HG03575 (cell line): ENCODE results near the gene SCYGR5.
A peak's percentile ranks its signal among the peaks of the same experiment; 100 is the strongest.
"Not testable (repeated sequence)": the region's sequence is repeated elsewhere in the genome, so short reads cannot be mapped to it uniquely, and the experiment has no call there.

ENCODE experiments used
- ATAC-seq: cut with Tn5 transposase; IDR thresholded peaks from one replicate; pipeline ENCODE4 v1.9.1; 2021; ENCODE audit not compliant: unreplicated experiment, insufficient number of reproducible peaks, low FRiP score; ENCODE audit errors: extremely low read depth

SCYGR5 gene

GRCh38 chr2:227666631-227667170 is at the start of gene SCYGR5:
SCYGR5 (plus strand) TSS chr2:227666804; CDS start chr2:227666804, 0 bp downstream.
- not testable (repeated sequence) for ATAC-seq

GRCh38 chr2:227617316-227618230 is 49.0 kb upstream of the SCYGR5 start, which contains the start of gene SCYGR4:
SCYGR4 (plus strand) TSS chr2:227617498; CDS start chr2:227617498, 0 bp downstream.
- ATAC-seq: no peak

GRCh38 chr2:227623226-227623625 is 43.4 kb upstream of the SCYGR5 start:
- ATAC-seq: no peak

GRCh38 chr2:227625420-227625819 is 41.2 kb upstream of the SCYGR5 start:
- no peak for ATAC-seq

GRCh38 chr2:227626580-227627151 is 39.9 kb upstream of the SCYGR5 start:
- ATAC-seq: no peak

- peak; percentile 86 for ATAC-seq
Measured at GRCh38 chr2:227627769-227628168, 38.8 kb upstream of the SCYGR5 start.

GRCh38 chr2:227629435-227629834 is 37.2 kb upstream of the SCYGR5 start:
- ATAC-seq: no peak

GRCh38 chr2:227630322-227630721 is 36.3 kb upstream of the SCYGR5 start:
- no peak for ATAC-seq

GRCh38 chr2:227632827-227633226 is 33.8 kb upstream of the SCYGR5 start:
- ATAC-seq: no peak

GRCh38 chr2:227634201-227634600 is 32.4 kb upstream of the SCYGR5 start:
- ATAC-seq: no peak

- ATAC-seq: no peak
Measured at GRCh38 chr2:227642656-227643055, 23.9 kb upstream of the SCYGR5 start.

- ATAC-seq: no peak
Measured at GRCh38 chr2:227643990-227644551, 22.5 kb upstream of the SCYGR5 start.

- no peak for ATAC-seq
Measured at GRCh38 chr2:227653419-227653818, 13.2 kb upstream of the SCYGR5 start.

- no peak for ATAC-seq
Measured at GRCh38 chr2:227654426-227654825, 12.2 kb upstream of the SCYGR5 start.

GRCh38 chr2:227655454-227655853 is 11.2 kb upstream of the SCYGR5 start:
- no peak for ATAC-seq

- ATAC-seq: no peak
Measured at GRCh38 chr2:227657199-227657845, 9.3 kb upstream of the SCYGR5 start.

- no peak for ATAC-seq
Measured at GRCh38 chr2:227661025-227661649, 5.5 kb upstream of the SCYGR5 start.

- no peak for ATAC-seq
Measured at GRCh38 chr2:227661827-227662226, 4.8 kb upstream of the SCYGR5 start.
